OCI-LY7 (cell line): ENCODE results near the gene CFL2.

Experiments
- EZH2phosphoT487 ChIP-seq: fragments of 200-600 bp; sonication (generic); IDR thresholded peaks from 2 replicates; pipeline ENCODE4 v1.6.1; 2018; ENCODE audit warnings: low read depth, borderline replicate concordance, mild to moderate bottlenecking, mixed run types, antibody characterized with exemption, low read length, moderate library complexity, mixed read lengths
- TF ChIP-seq, protein P1 (sequence below): fragments of 200-600 bp; sonication (generic); conservative IDR thresholded peaks from 2 replicates; pipeline ENCODE4 v1.5.1; 2014; ENCODE audit warnings: mild to moderate bottlenecking, antibody characterized with exemption, low read length, moderate library complexity, mixed read lengths

GRCh38 chr14:34754687-34755086 is 40.3 kb upstream of the CFL2 start:
- TF ChIP-seq, protein P1, sequence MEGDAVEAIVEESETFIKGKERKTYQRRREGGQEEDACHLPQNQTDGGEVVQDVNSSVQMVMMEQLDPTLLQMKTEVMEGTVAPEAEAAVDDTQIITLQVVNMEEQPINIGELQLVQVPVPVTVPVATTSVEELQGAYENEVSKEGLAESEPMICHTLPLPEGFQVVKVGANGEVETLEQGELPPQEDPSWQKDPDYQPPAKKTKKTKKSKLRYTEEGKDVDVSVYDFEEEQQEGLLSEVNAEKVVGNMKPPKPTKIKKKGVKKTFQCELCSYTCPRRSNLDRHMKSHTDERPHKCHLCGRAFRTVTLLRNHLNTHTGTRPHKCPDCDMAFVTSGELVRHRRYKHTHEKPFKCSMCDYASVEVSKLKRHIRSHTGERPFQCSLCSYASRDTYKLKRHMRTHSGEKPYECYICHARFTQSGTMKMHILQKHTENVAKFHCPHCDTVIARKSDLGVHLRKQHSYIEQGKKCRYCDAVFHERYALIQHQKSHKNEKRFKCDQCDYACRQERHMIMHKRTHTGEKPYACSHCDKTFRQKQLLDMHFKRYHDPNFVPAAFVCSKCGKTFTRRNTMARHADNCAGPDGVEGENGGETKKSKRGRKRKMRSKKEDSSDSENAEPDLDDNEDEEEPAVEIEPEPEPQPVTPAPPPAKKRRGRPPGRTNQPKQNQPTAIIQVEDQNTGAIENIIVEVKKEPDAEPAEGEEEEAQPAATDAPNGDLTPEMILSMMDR = no peak
- TF ChIP-seq EZH2phosphoT487 = no peak
